ENCODE data around the gene TNRC6A. TPM values are rescaled to one million over a fixed set of nuclear protein-coding genes. Genes with fewer than 3 reads are reported as not detected.
"Not testable (repeated sequence)": the region's sequence is repeated elsewhere in the genome, so short reads cannot be mapped to it uniquely, and the experiment has no call there.

TNRC6A gene
- polyA plus RNA-seq, 1 donor, result 32.9 TPM

DNA sequence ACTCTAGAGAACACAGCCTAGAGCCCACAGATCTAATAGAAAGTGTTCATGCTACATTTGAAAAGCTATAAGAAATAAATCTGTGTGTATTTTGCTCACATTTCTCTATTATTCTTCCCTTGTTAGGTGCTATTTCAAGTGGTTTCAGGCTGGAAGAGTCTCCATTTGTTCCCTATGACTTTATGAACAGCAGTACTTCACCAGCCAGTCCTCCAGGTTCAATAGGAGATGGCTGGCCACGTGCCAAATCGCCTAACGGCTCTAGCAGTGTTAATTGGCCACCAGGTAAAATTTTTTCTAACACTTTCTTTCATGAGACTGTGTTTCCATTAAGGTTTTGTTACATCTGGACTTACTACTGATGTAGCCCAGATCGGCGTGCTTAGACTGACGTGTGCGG is 85.6 kb downstream of the TNRC6A start:
- DNase-seq (ENCODE audit: low read depth), result no peak

DNA sequence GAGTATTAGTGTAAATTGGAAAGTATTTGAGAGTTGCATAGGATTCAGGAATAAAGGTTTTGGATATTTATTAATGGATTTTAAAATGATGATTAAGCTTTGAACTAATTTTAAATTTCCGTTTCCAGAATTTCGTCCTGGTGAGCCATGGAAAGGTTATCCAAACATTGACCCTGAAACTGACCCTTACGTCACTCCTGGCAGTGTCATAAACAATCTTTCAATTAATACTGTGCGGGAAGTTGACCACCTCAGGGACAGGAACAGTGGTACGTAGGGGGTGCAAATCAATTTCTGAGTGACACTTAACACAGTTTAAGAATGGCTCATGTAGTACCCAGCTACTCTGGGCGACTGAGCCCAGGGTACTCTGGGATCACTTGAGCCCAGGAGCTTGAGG is 87.2 kb downstream of the TNRC6A start:
- DNase-seq (ENCODE audit: low read depth), result no peak

DNA sequence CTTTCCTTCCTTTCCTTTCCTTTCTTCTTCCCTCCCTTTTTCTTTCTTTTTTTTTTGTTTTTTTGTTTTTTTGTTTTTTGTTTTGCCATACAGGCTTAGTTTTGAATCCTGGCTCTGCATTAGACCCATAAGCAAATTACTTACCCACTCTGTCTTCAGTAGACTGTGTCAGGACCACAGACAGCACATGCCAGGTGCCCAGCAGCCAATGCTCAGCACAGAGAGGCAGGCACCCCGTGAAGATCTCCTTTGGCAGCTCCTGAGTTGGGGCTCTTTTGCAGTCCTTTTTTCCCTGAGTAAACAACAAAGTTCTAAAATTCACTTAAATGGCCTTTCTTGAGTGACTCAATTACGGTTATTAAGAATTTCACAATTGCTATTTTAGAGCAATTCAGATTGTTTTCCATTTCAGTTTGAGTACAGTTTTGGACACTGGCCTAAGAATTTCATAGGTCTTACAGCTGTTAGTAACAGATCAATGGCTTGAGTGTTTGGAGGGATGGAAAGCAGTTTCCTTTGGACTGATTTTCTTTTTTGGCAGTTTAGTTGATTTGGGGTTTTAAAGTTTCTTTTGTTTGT is 90.1 kb downstream of the TNRC6A start:
- DNase-seq (ENCODE audit: low read depth), result no peak

DNA sequence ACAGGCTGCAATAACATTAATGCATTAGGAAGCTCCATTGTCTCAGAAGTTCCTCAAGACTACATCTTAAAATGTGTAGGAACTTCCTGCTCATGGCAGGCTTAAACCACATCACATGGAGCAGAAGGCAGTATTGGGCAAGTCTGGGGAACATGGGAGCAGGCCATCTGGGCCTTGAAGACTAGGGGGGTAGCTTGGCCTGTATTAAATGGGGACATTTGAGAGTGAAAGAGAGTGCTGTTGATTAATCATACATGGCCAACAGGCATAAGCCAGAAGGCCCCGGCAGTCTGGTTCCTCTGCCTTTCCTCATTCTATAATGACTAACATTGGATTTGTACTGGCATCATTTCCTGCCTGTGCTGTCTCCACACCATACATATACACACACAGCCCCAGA is 91.1 kb downstream of the TNRC6A start:
- no peak for DNase-seq (ENCODE audit: low read depth)

DNA sequence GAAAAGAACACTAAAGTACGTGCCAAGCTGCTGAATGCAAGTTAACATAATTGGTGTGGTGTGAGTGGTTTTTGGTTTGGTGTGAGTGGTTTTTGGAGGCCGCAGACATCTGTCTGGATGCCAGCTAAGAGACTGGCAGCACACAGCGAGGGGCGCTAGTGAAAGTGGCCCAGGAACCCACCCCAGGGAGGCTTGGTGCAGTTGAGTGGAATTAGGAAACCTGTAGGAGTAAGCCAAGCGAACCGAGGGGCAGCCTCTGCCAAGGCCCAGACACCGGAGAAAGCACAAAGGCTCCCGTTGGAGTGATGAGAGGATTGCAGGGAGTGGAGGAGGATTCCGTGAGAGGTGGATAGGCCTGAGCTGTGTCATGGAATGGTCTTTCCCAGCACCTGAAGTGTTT is 91.7 kb downstream of the TNRC6A start:
- no peak for DNase-seq (ENCODE audit: low read depth)

DNA sequence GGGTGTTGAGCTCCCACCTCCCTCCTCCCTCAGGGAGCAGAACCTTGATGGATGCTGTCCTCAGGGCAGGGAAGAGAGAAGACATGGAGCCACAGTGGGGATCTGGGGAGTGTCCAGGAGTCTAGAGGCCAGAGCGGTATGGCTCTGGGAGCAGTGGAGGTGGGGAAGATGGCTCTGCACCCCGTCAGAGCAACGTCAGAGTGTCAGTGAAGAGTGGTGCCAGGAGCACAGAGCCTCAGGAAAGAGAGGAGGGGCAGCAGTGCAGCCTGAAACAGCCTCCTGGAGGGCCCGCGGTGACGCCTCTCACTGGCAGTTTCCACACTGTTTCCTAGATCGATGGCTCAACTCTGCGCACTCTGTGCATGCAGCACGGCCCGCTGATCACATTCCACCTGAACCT is 93.1 kb downstream of the TNRC6A start:
- no peak for DNase-seq (ENCODE audit: low read depth)

DNA sequence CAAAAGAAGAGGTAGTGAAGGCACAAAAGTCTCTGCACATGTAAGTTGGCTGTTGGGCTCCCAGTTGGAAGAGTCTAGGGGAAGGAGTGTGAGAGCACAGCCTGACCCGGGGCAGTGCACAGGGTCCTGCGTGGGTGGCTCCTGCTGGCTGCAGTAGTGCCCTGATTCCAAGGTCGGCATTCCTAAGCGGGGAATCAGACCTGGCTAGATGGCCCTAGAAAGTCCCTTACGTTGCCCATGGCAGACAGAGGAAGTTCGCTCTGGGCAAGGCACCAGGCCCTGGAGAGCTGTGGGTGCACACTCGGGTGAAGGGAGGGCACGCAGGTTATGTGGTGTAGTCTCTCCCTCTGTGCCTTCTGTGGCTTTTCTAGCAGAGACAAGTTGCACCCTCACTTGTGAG is 93.5 kb downstream of the TNRC6A start:
- DNase-seq (ENCODE audit: low read depth), result no peak

DNA sequence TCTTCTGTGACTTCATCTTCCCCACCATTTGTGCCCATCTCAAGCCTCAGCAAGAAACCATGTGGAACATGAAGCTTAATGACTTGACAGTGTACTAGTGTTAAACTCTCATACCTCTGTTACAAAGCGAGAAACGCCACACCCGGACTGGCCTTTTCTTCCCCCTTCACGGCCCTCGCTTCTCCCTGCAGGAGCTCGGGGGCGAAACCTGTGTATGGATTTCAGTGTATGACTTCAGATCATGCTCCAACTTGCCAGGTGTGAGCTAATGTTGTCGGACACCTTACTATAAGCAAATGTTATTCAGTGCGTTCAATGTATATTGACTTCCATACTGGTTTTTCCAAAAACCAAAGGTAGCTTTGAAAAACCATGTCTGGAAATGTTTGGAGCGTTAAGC is 96.2 kb downstream of the TNRC6A start:
- DNase-seq (ENCODE audit: low read depth), result no peak

DNA sequence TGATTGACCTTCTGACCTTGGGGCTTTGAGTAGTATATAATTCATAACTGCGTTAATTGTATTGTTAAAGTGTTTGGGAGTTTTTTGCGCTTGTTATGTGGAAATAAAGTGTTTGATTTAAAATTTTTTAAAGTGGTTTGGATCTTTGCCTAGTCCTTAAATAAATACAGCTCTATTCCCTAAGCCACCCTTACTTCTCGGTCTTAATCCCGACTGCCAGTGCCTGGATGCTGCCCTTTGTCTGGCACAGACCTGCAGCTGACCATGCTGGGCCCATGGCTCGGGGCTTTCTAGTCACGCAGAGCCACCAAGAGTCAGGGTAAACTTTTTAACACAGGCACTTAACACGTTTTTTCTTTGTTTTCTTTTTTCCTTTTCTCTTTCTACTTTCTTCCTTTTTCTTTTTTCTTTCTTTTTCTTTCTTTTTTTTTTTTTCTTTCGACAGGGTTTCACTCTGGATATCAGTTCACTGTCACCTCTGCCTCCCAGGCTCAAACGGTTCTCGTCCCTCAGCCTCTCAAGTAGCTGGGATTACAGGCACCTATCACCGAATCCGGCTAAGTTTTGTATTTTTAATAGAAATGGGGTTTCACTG is 96.7 kb downstream of the TNRC6A start:
- DNase-seq (ENCODE audit: low read depth), result no peak

DNA sequence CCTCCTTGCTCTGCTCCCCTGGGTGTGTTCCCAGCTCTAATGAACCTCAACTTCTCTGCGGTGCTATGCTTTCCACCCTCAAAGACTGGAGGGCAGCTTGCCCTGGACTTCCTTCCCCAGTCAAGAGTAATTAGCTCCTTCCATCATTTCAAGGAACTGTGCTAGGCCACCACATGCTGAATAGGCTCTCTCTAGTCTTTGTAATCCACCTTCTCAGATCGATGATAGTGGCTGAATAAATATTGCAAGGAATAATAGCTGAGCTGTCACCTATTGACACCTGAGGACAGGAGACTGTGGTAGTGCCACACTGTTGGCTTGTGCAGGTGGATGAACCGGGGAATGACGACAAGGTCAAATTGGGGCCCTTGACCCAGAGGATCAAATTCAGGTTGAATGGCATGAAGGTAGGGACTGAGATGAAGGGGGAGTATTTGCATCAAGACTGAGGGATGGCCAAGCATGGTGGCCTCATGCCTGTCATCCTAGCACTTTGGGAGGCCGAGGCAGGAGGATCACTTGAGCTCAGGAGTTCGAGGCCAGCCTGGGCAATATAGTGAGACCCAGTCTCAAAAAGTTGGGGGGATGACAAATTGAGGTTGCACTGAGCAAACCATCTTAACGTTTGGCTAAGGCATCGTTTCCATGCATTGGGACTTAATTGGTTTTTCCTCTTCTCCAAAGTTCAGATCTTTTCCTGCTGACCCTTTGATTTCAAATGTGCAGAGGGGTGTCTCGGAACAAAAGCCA is 97.5 kb downstream of the TNRC6A start:
- DNase-seq (ENCODE audit: low read depth), result no peak

DNA sequence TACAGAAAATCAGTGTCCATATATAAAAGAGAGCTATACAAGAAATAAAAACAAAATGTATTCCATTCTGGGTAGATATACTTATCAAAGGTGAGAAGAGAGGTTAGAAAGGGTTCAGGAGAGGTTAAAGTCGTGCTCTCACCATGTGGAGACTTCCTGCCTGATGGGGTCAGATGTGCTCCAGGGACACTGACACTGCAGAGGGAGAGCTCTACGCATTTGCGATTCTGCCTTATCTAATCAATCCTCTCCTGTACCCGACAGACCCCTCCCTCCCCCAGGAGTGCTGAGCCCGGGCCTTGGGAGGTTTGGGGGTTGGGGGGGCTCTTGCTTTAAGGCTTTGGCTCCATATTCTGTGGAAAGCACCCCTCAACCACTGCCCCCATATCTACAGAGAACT is 99.7 kb downstream of the TNRC6A start:
- no peak for DNase-seq (ENCODE audit: low read depth)

DNA sequence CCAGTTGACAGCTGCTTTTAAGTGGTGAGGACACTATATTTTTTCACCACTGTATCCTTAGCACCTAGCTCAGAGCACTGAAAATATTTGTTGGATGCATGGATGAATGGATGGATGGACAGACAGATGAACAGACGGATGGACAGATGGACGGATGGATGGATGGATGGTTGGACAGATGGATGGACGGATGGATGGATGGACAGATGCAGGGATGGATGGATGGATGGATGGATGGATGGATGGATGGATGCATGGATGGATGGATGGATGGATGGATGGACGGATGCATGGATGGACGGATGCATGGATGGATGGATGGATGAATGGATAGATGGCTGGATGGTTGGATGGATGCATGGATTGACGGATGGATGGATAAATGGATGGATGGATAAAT is 103.9 kb downstream of the TNRC6A start:
- no peak for DNase-seq (ENCODE audit: low read depth)

DNA sequence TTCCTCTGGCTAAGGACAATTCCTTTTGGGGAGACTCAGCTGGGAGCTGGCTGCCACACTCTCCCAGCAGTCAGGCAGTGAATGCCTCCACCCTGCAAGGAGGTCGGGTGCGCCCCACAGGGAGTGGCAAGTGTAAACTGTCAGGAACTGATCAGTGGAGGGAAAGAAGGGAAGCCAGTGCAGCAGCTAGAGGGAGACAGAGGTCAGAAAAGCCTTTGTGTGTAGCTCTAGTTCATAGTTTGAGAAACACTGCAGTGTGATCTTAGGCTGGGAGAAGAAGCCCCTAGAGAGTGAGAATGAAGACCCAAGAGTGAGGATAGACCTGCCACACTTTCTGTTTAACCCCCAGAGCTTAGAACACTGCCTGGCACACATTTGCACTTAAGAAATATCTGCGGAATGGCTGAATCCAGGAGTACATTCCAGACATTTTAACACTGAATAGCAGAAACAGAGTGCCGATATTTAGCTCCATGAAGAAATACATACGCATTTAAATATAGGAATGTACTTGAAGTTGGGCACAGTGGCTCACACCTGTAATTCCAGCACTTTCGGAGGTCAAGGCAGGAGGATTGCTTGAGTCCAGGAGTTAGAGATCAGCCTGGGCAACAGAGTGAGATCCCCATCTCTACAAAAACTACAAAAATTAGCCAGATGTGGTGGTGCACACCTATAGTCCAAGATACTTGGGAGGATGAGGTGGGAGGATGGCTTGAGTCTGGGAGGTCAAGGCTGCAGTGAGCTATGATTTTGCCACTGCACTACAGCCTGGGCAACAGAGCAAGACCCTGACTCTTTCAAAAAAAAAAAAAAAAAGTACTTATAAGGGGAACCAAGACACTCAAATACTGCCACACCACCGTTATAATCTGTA is 105.2 kb downstream of the TNRC6A start:
- DNase-seq (ENCODE audit: low read depth), result no peak

DNA sequence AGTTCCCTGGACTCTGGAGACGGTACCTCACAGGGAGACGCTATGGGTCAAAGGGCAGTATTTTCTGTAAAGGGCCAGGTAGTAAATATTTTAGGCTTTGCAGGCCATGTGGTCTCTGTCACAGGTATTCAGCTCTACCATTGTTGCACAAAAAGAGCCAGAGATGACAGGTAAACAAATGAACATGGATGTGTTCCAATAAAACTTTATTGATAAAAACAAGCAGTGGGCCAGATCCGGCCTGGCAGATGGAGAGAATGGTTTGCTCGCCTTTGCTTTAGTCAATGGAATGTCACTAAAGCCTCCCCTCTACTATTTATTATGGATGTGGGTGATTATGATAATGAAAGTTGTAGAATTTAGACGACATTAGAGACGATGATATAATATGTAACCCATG is 107.4 kb downstream of the TNRC6A start:
- no peak for DNase-seq (ENCODE audit: low read depth)

DNA sequence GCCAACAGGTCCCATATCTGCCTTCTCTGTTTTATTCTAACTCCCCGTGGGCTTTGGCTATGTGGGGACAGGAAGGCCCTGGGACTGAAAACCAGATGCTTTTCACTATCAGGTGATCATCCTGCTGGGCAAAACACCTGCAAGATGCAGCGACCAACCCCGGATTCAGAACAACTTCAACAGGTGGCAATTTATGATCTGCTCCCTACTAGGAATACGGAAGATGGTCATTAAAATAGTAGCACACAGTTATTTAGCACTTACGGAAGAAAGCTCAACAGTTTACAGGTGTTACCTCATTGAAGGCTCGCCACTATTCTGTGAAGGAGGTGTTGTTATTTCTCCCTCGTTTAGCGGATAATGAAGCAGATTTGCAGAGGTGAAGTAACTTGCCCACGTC is 108.5 kb downstream of the TNRC6A start:
- no peak for DNase-seq (ENCODE audit: low read depth)

DNA sequence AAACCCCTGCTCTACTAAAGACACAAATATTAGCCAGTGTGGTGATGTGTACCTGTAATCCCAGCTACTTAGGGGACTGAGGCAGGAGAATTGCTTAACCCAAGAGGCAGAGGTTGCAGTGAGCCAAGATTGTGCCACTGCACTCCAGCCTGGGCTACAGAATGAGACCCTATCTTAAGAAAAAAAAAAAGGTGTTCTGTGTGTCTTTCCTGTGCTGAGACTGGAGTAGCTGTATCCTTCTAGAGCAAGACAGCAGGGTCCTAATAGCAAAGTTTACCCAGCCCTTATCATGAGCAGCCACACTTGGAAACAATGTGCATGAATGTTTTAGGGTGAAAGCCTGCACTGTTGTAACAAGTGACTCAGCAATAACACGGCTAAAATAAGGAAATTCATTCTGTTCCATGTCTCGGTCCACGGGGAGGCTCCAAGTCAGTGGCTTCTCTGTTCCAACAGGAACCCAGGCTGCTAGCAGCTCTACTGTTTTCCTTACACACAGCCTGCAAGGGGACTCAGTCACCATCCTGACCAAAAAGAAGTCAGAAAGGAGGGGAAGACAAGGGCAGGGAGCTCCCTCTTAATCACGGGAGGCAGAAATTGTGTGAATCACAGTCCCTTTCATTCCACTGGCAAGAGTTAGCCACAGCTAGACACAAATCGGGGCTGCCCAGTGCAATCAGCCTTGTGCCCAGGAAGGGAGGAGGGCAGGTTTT is 109.3 kb downstream of the TNRC6A start:
- no peak for DNase-seq (ENCODE audit: low read depth)

DNA sequence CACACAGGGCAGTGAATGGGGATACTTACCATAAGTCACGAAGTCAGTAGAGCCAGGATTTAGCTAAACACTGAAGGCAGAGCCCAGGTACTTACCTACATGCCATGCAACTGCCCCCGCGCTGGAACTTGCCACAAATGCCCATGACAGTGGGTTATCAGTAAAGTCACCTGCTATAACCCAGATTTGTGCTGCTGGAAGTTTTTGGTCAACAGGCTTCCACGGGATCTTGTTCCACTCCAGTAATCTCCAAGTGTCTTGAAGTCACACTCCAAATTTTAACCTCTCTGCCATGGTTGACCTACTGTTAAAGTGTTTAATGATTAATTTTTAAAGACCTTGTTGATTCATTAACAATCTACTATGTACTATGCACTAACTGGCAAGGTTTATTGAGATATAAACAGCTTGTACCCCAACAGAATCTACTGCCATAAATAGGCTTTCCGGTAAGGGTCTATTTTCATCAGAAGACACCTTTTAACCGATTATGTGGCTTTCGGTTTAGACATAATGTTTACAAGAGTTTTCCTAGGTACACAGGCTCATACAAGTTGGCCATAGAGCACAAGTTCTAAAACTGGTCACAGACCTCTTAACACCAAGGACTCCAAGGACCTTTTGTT is 110.0 kb downstream of the TNRC6A start:
- DNase-seq (ENCODE audit: low read depth), result no peak

DNA sequence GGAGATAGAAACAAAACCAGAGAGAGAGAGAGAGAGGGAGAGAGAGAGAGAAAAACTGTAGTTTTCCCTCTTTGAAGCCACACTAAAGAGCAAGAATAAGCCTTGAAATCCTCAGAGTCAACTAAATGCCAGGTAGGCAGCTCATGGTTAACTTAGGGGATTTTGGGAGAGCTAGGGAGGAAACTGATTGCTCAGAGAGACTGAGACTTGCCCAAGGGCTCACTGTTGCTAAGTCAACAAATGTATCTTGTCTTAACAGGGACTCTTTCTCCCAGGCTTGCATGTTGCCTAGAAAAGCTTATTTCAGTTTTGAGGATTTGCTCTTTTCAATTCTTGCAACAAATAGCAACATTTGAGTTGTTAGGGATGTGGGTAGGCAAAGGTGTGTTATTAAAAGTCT is 111.8 kb downstream of the TNRC6A start:
- DNase-seq (ENCODE audit: low read depth), result no peak

DNA sequence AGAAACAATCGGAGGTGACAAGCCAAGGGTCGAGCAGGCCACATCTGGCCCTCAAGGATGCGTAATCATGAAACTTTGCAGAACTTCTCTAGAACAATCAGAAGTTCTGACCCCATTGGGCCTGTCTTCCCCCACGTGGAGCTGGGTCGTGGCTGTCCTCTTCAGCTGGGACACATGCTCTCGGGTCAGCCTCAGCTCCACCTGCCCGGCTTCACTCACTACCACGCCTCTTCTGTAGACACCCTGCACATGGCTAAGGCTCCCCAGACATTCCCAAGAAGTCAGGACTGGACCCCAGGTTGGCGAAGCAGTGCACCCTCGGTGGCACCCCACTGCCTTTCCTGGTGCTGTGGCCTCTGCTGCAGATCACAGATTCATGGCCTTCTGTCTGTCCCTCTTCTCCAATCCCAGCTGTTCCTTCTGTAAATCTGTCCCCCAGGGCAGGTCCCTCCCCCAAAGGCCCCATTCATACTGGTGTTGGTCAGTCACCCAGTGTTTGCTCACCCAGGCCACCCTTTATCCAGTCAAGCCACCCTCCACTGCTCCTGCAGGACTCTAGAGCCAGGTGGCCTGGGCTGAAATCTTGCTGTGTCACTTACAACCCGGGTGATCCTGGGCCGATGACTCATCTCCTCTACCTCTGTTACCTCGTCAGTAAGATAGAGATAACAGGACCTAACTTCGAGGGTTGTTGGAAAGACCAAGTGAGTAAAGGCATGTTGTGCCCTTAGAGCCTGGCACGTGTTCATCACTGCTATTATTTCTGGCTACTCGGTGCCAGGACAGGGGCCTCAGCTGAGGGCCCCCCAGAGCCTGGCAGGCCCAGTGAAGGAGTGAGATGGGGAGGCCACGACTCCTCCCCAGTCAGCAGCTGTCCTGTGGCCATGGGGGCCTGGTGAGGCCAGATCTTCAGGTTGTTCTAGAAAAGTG is 114.9 kb downstream of the TNRC6A start:
- no peak for DNase-seq (ENCODE audit: low read depth)

DNA sequence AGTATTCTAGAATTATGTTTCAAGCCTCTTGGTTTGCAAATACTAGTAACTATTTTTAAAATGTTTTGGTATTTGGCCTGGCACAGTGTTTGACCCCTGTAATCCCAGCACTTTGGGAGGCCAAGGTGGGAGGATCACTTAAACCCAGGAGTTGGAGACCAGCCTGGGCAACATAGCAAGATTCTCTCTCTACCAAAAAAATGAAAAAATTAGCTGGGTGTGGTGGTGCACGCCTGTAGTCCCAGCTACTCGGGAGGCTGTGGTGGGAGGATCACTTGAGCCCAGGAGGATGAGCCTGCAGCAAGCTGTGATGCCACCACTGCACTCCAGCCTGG is 115.5 kb downstream of the TNRC6A start:
- not testable (repeated sequence) for DNase-seq (ENCODE audit: low read depth)
